HG03139 (cell line): ENCODE measurements around the gene SPOCK1.

Experiments
- ATAC-seq: cut with Tn5 transposase; IDR thresholded peaks from one replicate; pipeline ENCODE4 v1.9.1; 2021; ENCODE audit not compliant: unreplicated experiment

SPOCK1 gene

GRCh38 chr5:137446151-137446550 is 53.0 kb downstream of the SPOCK1 start:
- no peak for ATAC-seq

- no peak for ATAC-seq
Measured at GRCh38 chr5:137442660-137443059, 56.5 kb downstream of the SPOCK1 start.

DNA sequence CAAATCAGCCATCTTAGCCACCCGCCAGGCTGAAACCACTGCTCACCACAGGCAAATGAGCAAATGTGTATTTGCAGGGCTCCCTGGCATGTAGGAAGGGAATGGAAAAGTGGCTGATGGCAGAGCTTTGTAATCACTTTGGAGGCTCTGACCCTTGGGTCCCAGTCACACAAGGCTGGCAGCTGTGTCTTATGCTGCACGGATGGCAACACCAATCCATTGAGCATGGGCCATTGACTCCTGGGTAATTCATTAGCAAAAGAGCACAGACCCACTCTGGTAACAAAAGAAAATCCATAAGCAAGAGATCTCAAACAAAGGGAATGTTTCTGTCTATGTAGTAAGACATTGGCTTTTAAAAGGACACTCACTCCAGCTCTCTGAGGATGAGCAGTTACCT is 57.6 kb downstream of the SPOCK1 start:
- no peak for ATAC-seq

GRCh38 chr5:137440795-137441194 is 58.3 kb downstream of the SPOCK1 start:
- ATAC-seq, result no peak

DNA sequence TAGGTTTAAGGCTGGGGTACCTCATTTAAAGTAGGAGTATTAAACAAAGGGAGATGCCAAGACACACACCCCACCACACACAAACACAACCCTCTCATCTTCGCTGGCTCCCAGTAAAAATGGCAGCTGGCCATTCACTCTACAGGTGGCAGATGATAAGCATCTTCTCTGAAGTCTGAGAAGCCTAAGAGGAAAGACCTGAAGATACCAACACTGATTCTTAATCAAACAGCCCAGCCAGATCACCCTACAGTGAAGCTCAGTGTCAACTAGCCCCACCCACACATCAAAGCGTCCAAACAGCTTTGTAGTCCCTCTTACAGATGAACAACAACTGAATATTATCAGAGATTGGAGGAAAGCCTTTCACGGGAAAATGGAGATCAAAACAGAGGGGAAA is 59.5 kb downstream of the SPOCK1 start:
- ATAC-seq, result no peak

- no peak for ATAC-seq
Measured at GRCh38 chr5:137438932-137439331, 60.2 kb downstream of the SPOCK1 start.

- no peak for ATAC-seq
Measured at GRCh38 chr5:137437774-137438173, 61.4 kb downstream of the SPOCK1 start.

- no peak for ATAC-seq
Measured at GRCh38 chr5:137433539-137433938, 65.6 kb downstream of the SPOCK1 start.

DNA sequence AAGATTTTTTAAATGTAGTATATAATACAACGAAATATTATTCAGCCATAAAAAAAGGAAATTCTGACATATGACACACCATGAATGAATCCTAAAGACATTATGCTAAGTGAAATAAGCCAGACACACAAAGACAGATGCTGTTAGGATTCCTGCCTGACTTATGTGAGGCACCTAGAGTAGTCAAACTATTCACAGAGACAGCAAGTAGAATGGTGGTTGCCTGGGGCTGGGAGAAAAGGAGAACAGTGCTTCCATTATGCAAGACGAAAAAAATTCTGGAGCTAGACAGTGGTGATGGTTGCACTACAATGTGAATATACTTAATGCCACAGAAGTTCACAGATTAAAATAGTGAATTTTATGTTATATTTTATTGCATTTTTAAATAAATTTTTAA is 66.8 kb downstream of the SPOCK1 start:
- no peak for ATAC-seq

GRCh38 chr5:137431051-137431450 is 68.1 kb downstream of the SPOCK1 start:
- ATAC-seq, result no peak

DNA sequence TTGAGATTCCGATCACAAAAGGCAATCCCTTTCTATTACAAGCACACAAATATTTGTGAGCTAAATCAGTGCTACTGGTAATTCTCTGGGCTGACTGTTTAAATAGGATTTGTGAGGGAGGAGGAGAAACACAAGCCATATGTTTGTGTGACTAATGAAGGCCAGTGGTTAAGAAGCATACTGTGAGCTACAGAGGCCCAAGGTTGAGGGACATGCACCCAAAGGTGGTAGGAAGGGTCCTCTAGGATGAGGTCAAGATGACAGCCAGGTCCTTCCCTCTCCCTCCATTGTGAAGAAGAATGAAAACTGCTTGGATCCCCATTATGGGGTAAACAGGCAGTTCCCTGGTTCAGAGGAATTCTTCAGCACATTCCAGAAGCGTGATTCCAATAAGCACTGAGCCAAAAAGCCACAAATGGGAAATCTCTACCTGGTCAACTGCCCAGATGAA is 83.9 kb downstream of the SPOCK1 start:
- no peak for ATAC-seq

DNA sequence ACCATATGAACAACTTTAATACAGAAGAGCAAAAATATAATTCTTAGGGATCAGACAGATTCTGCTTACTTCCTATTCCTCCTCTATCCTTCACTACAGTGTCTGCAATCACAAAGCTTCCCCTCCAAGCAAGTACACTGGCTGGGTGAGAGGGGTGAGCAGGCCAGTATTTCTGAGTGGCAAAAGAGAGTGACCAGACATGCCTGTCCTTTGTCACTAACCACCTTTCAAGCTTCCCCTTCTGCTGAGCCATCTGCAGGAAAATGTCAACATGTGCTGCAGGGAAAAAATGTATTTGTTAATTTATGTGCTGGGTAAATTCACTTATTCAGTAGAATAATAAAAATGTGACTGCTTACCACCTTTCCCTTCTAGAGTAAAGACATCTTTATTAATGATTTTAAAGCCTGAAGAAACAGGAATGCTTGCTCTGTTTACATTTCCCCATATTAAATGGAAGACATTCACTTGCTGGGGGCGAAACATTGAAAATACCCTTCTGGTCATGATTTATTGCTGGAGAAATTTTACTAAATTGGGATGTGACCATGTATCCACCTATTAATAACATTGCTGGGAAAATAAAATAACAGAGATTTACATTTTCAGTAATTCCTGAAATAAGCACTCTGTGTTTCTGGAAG is 84.9 kb downstream of the SPOCK1 start:
- ATAC-seq, result no peak

GRCh38 chr5:137412136-137412535 is 87.0 kb downstream of the SPOCK1 start:
- ATAC-seq, result no peak

GRCh38 chr5:137410234-137411010 is 88.7 kb downstream of the SPOCK1 start:
- no peak for ATAC-seq

DNA sequence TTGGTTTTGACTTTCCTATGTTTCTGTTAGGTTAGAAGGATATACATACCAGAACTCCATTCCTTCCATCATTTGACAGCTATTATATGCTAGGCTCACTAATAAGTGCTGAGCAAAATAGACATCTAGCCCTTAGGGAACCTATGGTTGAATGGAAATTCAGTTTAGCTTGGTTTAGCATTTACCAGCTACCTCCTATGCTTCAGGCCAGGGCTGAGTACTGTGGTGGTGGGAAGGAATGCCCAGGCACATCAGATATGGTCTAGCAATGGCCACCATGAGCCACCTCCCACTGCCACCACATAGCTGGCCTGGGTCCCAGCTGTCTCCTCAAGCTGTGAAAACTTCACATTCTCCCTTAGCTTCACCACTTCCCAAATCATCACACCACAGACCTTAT is 89.4 kb downstream of the SPOCK1 start:
- ATAC-seq, result no peak

GRCh38 chr5:137407090-137407489 is 92.0 kb downstream of the SPOCK1 start:
- ATAC-seq, result no peak

DNA sequence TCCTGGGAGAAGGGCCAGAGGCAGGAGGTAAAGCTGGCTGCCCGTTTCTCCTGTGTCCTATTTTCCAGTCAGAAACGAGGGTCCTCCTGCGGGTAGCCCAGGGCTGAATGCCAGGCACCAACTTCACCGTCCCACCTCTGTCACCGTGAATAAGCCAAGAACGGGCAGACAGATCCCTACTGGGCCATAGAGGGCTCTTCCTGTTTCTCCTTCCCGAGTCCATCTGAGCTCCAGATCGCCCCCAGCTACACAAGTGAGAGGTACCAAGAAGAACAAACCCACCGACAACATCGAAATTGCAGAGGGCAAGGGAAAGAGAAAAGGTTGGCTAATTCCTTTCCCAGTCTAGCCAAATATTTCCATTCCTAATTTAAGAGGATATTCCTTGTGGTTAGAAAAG is 93.7 kb downstream of the SPOCK1 start:
- ATAC-seq, result no peak

DNA sequence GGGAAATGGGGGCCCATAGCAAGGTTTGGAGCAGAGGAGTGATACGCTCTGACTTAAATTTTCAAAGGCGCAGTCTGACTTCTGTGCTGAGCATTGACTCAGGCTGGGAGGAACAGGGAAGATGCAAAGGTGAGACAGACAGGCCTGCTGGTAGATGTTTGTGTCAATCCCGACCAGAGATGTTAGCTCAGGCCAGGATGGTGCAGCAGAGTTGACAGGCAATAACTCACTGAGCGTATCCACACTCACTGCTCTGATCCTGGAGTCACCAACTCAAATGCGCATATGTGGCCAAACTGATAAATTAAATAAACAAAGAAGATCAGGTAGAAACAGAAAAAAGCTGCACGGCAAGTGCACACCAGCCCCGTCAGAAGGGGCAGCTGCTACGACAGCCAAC is 95.3 kb downstream of the SPOCK1 start:
- ATAC-seq, result no peak

GRCh38 chr5:137402436-137403187 is 96.5 kb downstream of the SPOCK1 start:
- no peak for ATAC-seq

DNA sequence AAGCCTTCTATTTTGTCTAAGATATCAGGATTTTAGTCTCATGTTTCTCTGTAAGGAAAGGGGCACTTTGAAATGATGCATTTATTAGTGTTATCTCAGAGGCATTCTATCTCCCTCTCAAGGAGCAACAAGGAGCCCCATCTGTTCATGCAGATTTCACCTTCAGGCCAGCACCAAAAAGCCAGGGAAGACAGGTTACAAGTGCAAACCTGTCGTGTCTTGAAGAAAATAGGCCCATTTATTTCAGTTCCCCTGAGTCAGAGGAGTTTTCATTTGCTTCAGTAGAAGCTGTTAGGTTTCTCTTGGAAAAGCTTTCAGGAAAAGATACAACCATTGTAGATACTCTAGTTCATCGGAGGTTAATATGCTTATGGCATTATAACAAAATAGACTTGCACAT is 97.2 kb downstream of the SPOCK1 start:
- ATAC-seq, result no peak

DNA sequence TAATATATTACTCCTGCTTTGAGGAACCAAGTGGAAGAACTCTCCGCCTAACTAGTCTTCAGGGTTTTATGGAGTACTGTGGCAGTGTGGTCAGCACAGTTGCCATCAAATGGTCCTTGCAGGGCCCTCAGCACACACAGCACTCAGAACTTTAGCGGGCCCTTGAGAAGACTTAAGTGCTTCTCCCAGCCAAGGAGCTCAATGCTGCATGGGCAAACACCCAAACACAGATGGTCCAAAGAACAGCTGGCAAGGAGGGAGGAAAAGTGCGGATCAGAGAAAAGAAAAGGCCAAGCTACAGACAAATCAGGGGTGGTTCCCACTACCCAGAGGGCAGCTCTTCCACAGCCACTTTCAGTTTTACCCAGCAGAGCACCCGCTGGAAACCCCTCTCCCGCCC is 98.6 kb downstream of the SPOCK1 start:
- no peak for ATAC-seq

- ATAC-seq, result no peak
Measured at GRCh38 chr5:137399911-137400310, 99.2 kb downstream of the SPOCK1 start.
